ENCODE results near the gene GRIK5.
"Not testable (repeated sequence)": the region's sequence is repeated elsewhere in the genome, so short reads cannot be mapped to it uniquely, and the experiment has no call there.

Gene GRIK5

DNA sequence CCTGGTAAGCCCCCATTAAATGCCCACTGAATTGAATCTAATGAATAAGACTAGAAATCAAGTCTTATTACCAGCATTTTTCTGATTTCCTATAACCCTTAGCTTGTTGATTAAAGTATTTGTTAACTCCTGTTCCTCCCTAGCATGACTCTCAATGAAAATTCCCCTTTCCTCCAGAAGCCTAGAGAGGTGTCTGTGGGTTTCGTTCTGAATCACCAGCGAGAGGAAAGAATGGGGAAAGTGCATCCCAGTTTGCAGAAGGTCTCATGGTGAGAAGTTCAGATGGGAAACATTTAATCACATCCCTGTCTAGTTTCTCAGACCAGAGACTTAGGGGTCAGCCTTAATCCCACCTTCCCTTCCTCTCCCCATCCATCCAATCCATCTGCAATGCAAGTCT is 35.4 kb upstream of the GRIK5 start:
- TF ChIP-seq, protein P1, sequence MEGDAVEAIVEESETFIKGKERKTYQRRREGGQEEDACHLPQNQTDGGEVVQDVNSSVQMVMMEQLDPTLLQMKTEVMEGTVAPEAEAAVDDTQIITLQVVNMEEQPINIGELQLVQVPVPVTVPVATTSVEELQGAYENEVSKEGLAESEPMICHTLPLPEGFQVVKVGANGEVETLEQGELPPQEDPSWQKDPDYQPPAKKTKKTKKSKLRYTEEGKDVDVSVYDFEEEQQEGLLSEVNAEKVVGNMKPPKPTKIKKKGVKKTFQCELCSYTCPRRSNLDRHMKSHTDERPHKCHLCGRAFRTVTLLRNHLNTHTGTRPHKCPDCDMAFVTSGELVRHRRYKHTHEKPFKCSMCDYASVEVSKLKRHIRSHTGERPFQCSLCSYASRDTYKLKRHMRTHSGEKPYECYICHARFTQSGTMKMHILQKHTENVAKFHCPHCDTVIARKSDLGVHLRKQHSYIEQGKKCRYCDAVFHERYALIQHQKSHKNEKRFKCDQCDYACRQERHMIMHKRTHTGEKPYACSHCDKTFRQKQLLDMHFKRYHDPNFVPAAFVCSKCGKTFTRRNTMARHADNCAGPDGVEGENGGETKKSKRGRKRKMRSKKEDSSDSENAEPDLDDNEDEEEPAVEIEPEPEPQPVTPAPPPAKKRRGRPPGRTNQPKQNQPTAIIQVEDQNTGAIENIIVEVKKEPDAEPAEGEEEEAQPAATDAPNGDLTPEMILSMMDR (IDR thresholded peaks at IDR 0.05; ENCODE audit: low read depth, low read length, missing control alignments), result no peak
- no peak overlapping the region for H3K4me3 ChIP-seq (ENCODE audit: low read depth, low read length)
- no peak for DNase-seq (ENCODE audit: low read depth)

DNA sequence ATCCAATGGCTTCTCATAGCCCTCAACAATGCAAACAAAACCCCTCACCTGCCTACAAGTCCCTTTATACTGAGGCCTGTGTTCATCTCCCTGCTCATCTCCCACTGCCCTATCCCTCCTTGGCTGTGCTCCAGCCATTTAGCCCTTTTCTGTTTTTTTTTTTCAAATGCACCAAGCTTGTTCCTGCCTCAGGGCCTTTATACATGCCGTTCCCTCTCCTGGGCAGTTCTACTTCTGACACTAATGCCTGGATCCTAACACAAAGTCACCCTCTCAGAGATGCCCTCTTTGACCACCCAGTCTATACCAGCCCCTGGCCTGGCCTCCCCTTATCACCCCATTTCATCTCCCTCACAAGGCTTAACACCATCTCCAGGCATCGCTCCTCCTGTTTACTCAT is 32.9 kb upstream of the GRIK5 start:
- H3K4me3 ChIP-seq (ENCODE audit: low read depth, low read length), result no peak overlapping the region
- TF ChIP-seq, protein P1 (IDR thresholded peaks at IDR 0.05; ENCODE audit: low read depth, low read length, missing control alignments), result no peak
- no peak for DNase-seq (ENCODE audit: low read depth)

DNA sequence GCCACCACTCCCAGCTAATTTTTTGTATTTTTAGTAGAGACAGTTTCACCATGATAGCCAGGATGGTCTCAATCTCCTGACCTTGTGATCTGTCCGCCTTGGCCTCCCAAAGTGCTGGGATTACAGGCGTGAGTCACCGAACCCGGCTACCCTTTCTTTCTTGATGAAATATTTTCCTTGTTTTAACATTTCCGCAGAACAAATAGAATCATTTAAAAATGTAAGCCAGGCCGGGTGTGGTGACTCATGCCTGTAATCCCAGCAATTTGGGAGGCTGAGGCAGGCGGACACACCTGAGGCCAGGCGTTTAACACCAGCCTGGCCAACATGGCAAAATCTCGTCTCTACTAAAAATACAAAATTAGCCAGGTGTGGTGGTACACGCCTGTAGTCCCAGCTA is 30.2 kb upstream of the GRIK5 start:
- not testable (repeated sequence) for DNase-seq (ENCODE audit: low read depth); H3K4me3 ChIP-seq (ENCODE audit: low read depth, low read length)

DNA sequence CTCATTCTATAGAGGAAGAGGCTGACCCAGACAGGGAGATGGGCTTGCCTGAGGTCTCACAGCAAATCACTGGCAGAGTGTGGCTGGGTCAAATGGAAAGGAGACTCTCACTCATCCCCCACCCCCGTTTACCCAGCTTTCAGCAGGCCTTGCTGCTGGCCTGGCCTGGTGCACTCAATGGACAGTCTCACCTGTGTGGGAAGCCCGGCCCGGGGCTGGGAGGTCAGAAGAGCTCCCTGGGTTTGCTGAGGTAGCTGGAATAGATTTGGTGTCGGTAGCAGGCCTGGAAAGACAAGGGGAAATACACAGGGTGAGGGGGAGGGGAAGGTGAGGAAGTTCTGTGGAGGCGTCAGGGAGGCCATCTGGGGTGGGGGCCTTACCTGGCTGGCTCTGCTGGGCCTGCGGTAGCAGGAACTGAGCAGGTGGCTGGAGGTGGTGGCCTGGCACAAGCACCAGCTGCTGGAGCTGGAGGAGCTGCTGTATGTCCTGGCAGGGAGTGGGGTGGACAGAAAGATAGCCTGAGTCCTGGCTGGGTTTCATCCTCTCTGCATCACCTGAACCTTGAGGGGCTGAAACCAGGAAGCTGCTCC is 29.4 kb upstream of the GRIK5 start:
- DNase-seq (ENCODE audit: low read depth), result no peak
- TF ChIP-seq, protein P1 (IDR thresholded peaks at IDR 0.05; ENCODE audit: low read depth, low read length, missing control alignments), result no peak

DNA sequence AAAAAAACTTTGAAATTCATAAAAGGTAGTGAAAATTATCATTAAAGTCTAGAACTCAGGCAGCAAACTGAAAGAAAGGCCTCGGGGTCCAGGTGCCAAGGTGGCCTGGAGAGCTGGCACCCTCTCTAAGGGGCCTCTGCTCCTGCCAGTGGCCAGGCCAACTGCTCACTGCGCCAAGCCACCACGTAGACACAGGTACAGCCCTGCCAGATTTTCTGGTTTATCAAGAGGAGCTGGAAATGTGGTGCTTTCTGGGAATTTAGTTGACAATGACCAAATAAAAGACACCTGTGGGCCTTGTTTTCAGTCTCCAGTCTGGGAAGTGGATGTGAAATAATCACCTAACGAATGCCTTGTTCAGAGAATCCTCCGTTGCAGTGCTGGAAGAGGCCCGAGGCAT is 28.8 kb upstream of the GRIK5 start:
- no peak overlapping the region for H3K4me3 ChIP-seq (ENCODE audit: low read depth, low read length)
- DNase-seq (ENCODE audit: low read depth), result no peak
- TF ChIP-seq, protein P1 (IDR thresholded peaks at IDR 0.05; ENCODE audit: low read depth, low read length, missing control alignments), result no peak

More for the DNA sequence above, 29.4 kb upstream of the GRIK5 start:
- H3K4me3 ChIP-seq (ENCODE audit: low read depth, low read length), result no peak overlapping the region

DNA sequence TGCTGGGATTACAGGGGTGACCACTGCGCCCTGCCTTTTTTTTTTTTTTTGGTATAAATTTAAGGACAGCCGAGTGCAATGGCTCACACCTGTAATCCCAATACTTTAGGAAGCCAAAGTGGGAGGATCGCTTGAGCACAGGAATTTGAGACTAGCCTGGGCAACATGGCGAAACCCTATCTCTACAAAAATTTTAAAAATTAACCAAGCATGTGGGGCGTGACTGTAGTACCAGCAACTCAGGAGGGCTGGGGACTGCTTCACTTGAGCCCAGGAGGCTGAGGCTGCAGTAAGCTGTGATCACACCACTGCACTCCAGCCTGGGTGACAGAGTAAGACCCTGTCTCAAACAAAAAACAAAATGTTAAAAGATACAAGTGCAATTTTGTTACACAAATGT is 27.5 kb upstream of the GRIK5 start:
- DNase-seq (ENCODE audit: low read depth), result no peak
- no peak overlapping the region for H3K4me3 ChIP-seq (ENCODE audit: low read depth, low read length)
- TF ChIP-seq, protein P1 (IDR thresholded peaks at IDR 0.05; ENCODE audit: low read depth, low read length, missing control alignments), result no peak

DNA sequence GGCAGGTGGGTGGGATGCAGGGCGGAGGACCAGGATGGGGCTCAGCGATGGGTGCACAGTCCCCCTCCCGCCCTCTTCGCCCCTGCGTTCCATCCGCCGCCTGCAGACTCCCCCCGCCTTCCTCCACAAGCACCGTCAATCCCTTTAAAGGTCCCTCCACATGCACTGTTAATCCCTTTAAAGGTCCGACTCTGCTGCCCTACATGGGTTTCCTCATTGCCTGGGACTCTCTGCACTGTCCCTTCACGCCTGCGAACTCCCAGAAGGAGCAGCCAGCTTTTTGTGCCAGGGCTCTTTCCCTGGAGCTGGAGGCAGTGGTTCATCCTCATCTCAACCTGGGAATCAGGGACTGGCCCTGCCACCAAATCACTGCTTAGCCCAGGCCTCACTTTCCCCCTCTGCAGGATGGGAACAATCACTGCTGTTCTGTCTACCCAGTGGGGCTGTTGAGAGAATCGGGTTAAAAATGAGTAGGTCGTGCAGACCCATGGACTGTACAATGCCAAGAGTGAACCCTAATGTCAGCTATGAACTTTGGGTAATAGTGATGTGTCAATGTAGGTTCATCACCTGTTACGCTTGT is 26.3 kb upstream of the GRIK5 start:
- H3K4me3 ChIP-seq (ENCODE audit: low read depth, low read length), result no peak overlapping the region
- DNase-seq (ENCODE audit: low read depth), result no peak
- TF ChIP-seq, protein P1 (IDR thresholded peaks at IDR 0.05; ENCODE audit: low read depth, low read length, missing control alignments), result no peak

Measured in GM12864 (cell line).